GM19463 (cell line): ENCODE measurements around the gene TMEM229B.

Source experiments
- ATAC-seq: cut with Tn5 transposase; IDR thresholded peaks from one replicate; pipeline ENCODE4 v1.9.1; 2021; ENCODE audit warnings: mild to moderate bottlenecking, moderate library complexity; ENCODE audit not compliant: unreplicated experiment

Gene TMEM229B

GRCh38 chr14:67490196-67490595, 1.7 kb upstream of the TMEM229B start:
- no peak for ATAC-seq

DNA sequence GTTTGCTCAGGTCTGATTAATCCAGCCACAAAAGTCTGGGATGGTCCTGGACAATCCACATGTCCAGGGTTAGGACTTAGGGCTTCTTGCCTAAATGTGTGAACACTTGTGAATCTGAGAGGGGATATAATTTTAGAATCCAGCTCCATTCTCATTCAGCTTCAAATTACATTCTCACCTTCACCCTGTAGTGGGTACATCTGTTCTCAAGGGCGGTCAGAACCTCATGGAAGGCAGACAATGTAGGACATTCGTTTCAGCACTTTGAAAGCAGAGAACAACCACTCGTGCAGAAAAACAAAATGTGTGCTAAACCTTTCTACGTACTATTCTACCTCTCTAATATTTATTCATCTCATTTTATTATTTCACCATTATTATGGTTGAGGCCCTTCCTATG, 1.2 kb downstream of the TMEM229B start:
- no peak for ATAC-seq

GRCh38 chr14:67486890-67487289, 1.6 kb downstream of the TMEM229B start:
- no peak for ATAC-seq

DNA sequence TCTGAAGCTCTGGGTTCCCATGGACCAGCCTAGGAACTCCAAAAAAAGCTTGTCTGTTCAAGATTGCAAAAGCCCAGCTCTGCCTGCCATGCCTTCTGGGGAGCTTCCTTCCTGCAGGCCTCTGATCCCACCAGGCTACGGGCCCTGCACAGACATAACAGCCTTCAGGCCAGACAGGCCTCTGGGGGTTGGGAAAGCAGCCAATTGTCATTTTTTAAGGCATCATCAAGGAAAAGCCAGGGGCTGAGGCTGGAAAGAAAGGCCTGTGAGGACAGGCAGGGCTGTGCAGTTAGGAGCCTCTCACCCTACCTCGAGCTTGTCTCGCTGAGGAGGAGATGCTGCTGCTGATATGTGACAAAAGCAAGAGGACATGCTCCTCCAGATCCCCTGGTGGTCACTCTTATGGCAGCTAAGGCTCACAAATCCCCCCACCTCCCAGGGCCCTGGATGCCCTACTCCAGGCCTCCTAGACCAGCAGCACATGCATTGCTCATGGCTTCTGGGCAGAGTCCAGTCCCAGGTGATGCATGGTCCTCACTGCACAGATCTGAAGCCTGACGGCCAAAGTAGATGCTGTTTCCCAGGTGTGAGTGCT, 2.9 kb downstream of the TMEM229B start:
- no peak for ATAC-seq

GRCh38 chr14:67483579-67484285, 4.8 kb downstream of the TMEM229B start:
- ATAC-seq = no peak

GRCh38 chr14:67482231-67483164, 6.0 kb downstream of the TMEM229B start:
- no peak for ATAC-seq

DNA sequence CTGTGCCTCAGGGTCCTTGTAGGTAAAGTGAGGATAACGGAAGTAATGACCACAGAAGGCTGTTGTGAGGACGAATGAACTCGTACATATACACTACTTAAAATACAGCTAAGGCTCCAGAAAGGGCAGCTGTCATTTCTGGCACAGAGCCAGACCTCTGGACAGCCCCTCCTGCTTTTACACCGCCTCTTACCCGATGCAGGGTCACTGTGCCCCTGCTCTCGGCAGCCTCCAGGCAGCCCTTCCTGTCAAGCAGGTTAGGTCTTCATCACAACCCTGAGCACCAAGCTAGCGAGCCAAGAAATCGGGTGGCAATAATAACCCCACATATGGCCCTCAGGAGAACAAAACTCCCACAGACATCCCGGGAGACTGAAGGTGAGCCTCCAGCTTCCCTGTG, 8.5 kb downstream of the TMEM229B start:
- ATAC-seq = no peak

GRCh38 chr14:67478800-67479084, 9.8 kb downstream of the TMEM229B start:
- no peak for ATAC-seq

- no peak for ATAC-seq
Observed at GRCh38 chr14:67477926-67478799, 10.4 kb downstream of the TMEM229B start.

GRCh38 chr14:67474366-67474765, 14.2 kb downstream of the TMEM229B start:
- ATAC-seq = no peak

GRCh38 chr14:67473290-67474082, 15.0 kb downstream of the TMEM229B start:
- no peak for ATAC-seq

DNA sequence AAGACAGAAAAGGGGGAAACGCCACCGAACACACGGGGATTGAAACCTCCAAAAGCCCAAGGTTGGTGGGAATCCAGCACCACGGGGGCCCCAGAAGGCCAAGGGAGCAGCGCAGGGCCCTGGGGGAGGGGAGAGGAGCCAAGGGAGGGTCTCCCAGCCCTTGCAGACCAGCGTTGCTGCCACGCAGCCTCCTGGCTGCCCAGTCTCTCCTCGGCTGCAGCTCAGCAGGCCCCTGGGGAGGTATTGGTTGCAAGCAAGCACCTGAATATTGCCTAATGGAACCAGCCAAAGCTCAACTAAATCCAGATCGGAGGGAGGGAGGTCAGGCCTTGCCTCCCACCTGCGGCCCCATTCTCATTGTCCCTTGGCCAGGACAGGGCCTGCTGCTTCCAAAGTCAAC, 15.8 kb downstream of the TMEM229B start:
- ATAC-seq = no peak

DNA sequence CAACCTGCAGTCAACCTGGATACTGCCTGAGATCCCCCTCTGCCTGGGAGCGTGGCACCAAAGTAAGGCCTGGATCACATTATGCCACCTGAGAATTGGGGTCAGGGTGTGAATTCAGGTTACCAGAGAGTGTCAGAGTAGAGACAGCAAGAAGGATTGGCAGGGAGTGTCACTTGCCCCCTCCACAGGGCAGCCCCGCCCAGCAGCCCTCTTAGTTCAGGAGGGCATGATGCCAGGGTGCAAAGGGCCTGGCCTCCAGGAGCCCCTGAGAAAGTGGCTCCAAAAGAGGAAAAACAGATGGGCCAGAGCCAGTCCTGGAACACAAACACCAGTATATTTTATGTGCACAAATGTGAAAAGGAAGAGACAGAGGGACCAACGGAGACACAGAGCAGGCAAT, 18.6 kb downstream of the TMEM229B start:
- ATAC-seq = no peak

DNA sequence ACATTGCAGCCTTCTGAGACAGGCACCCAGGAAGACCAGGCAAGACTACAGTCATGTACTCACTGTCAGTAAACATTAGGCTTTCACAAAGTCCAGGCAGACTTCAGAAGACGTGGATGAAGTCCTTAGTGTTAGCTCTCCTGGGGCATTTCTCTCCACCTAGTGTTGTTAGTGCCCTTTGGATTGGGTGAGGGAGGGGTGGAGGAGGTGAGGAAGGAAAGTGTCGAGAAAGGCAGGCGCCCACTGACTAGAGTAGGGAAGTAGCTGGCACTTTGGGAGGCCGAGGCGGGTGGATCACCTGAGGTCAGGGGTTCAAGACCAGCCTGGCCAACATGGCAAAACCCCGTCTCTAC, 20.2 kb downstream of the TMEM229B start:
- ATAC-seq = no peak

DNA sequence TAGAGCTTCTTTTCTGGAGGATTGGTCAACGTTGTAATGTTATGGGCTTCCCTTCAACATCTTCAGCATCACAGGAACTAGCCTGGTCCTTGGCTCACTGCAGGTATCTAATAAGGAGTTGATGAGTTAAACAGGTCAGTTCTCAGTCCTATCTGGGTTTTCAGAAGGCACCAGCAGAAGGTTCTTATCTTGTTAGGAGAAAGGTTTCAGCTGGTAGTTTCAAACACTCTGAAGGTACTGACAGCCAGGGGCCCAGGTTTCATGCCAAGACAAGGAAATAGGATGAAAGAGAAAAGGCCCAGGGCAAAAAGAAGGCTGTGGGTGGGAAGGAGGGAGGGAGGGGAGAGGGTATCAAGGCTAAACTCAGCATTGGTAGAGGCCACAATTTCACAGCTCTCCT, 21.4 kb downstream of the TMEM229B start:
- no peak for ATAC-seq

DNA sequence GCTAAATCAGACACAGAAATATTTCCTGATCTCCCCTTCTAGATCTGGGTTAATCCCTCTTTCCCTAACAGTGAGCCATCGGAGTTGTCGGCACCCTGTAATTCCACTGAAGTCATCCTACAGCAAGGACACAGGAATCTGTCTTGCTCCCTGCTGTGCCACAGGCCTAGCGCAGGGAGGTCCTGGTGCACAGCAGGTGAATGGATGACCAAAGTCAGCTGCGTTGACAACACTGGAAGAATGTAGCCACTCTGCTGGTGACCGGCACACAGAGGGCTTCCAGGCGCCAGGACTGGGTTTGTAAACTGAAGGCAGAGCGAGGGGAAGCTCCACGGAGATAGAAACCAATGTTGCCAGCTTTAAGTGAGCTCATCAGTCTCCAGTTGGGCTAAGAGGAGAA, 23.6 kb downstream of the TMEM229B start:
- no peak for ATAC-seq

GRCh38 chr14:67464377-67464776, 24.1 kb downstream of the TMEM229B start:
- ATAC-seq = no peak

- ATAC-seq = no peak
Observed at GRCh38 chr14:67463900-67464299, 24.6 kb downstream of the TMEM229B start.

DNA sequence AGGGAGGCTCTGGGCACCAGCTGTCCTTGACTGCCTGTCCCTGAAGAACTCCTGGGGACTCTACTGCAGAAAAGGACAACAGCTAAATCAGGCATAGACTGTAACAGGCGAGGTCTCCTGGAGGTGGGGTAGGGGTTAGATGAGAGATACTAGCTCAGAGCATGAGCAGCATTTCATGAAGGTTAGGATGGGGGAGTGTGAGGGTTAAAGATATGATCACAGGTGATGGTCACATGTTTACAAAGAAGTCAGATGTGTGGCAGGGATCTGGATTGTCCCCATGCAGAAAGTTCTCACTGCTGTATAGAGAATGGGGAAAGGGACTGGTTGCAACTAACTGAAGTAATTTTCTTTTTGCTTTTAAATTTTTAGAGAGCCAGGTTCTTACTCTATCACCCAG, 26.5 kb downstream of the TMEM229B start:
- no peak for ATAC-seq

DNA sequence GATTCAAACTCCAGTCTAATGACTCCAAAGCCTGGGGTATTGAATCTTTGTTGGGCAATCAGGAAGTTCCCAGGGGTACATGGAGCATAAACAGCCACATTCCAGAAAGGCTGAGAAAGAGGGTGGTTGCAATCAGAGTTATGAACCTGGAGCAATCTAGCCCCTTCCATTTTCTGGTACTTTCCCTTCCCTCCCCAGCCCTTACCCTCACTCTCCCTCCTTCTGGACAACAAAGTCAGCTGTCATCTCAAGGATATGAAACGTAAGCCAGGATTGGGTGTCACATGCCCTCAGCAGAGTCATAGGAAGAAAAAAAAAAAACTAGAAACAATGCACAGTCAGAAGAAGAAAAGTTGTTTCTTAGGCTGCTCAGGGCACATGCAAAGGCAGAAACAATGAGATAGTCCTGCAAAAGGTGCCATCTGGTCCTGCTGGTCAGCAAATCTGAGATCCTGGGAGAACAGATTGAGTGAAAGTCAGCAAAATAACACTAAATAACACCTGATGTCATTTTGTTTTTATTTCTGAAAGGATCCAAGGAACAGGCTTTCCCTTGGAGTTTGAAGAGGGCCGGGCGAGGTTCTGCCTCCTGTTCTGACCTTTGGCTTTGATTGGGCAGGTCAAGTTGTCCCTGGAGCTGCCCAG, 27.1 kb downstream of the TMEM229B start:
- ATAC-seq = no peak
